T-helper 1 cell treated with Interleukin-12 subunit alpha and Interleukin-12 subunit beta and Interleukin-4 antibody, amounts not matched to agents 30 μg/mL and 1 μg/mL, for 36 hours (primary cell): ENCODE measurements around the gene SLC2A11.

Experiments
- H3K27ac Mint-ChIP-seq: one replicate; pipeline ENCODE4 v1.8.0; 2021; ENCODE audit warnings: mild to moderate bottlenecking, mixed read lengths
- H3K27me3 Mint-ChIP-seq: one replicate; pipeline ENCODE4 v1.8.0; 2021; ENCODE audit warnings: low read depth, mixed read lengths
- H3K36me3 Mint-ChIP-seq: one replicate; pipeline ENCODE4 v1.8.0; 2021; ENCODE audit warnings: low read depth, mixed read lengths
- H3K4me1 Mint-ChIP-seq: one replicate; pipeline ENCODE4 v1.8.0; 2021; ENCODE audit warnings: low read depth, mixed read lengths
- H3K4me3 Mint-ChIP-seq: one replicate; pipeline ENCODE4 v1.8.0; 2021; ENCODE audit warnings: mild to moderate bottlenecking, moderate library complexity, mixed read lengths
- H3K9me3 Mint-ChIP-seq: one replicate; pipeline ENCODE4 v1.8.0; 2021; ENCODE audit warnings: mixed read lengths

Gene SLC2A11

DNA sequence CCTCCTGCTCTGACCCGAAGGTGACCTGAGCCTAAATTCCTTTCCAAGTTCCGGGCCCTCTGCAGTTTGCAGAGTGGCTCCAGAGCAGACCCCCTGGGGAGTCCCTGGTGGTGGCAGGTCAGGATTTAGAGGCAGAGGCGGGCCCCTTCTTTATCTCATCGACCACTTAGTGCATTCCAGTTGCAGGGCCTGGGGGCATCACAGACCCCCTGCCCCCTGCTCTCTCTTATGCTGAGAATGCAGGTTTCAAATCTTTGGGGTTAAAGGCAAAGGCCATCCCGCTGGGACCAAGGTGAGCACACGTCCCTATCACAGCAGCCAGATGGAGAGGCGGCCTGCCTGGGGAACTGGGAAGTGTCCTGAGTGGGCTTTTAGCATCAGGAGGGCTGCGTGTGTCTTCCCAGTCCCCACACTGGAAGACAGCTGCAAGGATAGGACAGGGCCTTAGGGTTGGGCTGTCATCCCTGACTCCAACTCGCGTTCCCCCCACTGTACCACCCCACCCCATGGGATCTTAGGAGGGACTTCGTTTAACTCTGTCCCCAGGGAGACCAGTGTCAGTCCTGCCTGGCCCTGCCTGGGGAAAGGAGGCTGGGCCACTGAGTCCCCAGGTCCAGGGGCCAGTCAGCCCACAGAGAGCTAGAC is 30.2 kb upstream of the SLC2A11 start:
- H3K36me3 Mint-ChIP-seq, result peaks cover 42% of the 10 kb centered on the region
- peaks cover 21% of the 10 kb centered on the region for H3K4me1 Mint-ChIP-seq

DNA sequence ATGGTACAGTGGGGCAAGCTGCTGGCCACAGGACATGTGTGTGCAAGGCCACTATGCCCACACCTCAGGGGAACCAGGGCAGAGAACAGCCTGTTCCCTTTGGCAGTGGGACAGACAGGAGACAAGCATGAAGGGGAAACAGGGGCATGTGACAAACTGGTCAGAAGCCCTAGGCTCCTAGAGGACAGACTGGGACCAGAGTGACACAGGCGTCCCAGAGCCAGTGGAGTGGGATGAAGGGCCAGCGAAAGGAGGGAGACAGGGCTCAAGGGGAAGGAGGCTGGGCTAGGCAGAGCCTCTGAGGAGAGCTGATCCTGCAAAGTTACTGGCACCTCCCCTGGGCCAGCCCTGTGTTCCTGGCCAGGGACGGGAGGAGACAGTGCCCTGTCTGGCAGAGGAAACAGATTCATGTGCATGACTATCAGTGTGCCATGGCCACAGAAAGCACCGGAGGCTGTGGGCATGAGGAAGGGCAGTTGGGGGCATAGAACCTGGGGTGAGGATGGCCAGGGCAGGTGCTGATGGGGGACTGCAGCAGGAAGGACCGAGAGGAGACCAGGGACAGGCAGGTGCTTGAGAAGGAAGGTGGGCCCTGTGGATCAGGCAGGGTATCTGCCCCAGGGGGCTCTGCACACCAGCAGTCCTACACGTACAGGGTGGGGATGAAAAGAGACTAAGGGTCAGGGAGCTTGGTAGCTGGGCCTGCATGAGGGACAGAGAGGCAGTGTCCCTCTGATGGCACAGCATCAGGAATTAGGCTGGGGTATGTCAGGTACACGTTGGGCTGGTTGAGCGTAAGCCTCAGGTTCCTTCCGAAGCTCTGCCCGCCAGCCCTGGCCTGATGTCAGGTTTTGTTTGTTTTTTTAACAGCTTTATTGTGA is 28.6 kb upstream of the SLC2A11 start:
- Mint-ChIP-seq H3K4me3 (no peak overlapping the region), H3K9me3 (no peaks in the 10 kb centered on the region), H3K4me1 (peaks cover 13% of the 10 kb centered on the region), H3K27me3 (no peaks in the 10 kb centered on the region), H3K36me3 (peaks cover 31% of the 10 kb centered on the region), H3K27ac (peak overlapping the region; percentile 2)

More for the DNA sequence above, 30.2 kb upstream of the SLC2A11 start:
- no peaks in the 10 kb centered on the region for H3K9me3 Mint-ChIP-seq
- no peaks in the 10 kb centered on the region for H3K27me3 Mint-ChIP-seq
- no peak overlapping the region for H3K27ac Mint-ChIP-seq
- H3K4me3 Mint-ChIP-seq, result no peak overlapping the region

DNA sequence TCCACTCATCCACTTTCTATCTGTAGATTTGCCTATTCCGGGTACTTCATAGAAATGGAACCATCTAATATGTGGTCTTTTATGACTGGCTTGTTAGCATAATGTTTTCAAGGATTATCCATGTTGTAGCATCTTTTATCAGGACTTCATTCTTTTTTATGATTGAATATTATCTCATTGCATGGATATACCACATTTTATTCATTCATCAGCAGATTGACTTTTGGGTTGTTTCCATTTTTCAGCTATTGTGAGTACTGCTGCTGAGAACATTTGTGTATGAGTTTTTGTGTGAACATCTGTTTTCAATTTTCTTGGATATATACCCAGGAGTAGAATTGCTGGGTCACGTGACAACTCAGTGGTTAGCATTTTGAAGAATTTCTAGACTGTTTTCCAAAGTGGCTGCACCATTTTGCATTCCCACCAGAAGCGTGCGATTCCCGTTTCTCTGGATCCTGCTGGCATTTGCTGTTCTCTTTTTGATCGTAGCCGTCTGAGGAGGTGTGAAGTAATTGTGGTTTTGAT is 27.8 kb upstream of the SLC2A11 start:
- no peaks in the 10 kb centered on the region for H3K9me3 Mint-ChIP-seq
- peaks cover 27% of the 10 kb centered on the region for H3K36me3 Mint-ChIP-seq
- H3K27me3 Mint-ChIP-seq, result no peaks in the 10 kb centered on the region
- H3K4me1 Mint-ChIP-seq, result peaks cover 12% of the 10 kb centered on the region
- no peak overlapping the region for H3K27ac Mint-ChIP-seq
- no peak overlapping the region for H3K4me3 Mint-ChIP-seq

DNA sequence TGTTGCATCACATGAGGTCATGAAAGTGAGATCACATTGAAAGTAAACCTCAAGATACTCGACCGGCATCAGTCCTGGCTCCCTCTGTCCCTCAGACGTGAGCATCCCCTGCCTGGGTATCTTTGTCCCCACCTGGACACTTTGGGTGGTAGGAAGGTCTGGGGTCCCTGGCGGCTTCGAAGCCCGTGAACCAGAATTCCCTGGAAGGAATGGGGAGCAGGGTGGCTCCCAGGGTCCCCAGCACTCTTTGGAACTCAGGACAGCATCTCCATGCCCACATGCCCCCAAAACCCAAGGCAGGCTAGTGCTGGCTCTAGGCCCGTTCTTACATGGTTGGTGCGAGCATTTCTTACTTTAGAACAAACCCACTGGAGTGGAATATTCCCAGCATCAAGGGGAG is 26.4 kb upstream of the SLC2A11 start:
- Mint-ChIP-seq H3K27me3 (no peaks in the 10 kb centered on the region), H3K9me3 (no peaks in the 10 kb centered on the region), H3K36me3 (peaks cover 19% of the 10 kb centered on the region), H3K4me1 (peaks cover 5% of the 10 kb centered on the region), H3K27ac (peak overlapping the region; percentile 58), H3K4me3 (no peak overlapping the region)

DNA sequence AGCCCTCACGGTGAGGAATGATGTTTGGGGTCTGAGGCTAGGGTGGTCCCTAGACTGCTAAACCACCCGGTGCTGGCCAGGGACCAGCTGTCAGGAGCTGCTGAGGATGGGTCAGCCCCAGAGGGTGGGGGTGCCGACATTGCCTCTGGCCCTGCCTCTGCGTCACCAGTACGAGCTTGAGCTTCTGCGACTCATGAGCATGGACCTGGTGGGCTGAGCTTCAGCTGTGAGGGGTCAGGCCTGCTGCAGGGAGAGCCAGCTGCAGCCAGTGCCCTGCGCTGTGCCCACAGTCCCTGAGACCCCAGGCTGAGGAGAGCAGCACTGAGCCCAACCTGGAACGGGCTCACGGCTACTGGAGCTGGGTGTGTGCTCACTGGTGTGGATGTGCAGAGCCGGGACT is 25.9 kb upstream of the SLC2A11 start:
- Mint-ChIP-seq H3K27ac (no peak overlapping the region), H3K4me1 (peaks cover 2% of the 10 kb centered on the region), H3K4me3 (no peak overlapping the region), H3K27me3 (no peaks in the 10 kb centered on the region), H3K9me3 (no peaks in the 10 kb centered on the region), H3K36me3 (peaks cover 16% of the 10 kb centered on the region)

DNA sequence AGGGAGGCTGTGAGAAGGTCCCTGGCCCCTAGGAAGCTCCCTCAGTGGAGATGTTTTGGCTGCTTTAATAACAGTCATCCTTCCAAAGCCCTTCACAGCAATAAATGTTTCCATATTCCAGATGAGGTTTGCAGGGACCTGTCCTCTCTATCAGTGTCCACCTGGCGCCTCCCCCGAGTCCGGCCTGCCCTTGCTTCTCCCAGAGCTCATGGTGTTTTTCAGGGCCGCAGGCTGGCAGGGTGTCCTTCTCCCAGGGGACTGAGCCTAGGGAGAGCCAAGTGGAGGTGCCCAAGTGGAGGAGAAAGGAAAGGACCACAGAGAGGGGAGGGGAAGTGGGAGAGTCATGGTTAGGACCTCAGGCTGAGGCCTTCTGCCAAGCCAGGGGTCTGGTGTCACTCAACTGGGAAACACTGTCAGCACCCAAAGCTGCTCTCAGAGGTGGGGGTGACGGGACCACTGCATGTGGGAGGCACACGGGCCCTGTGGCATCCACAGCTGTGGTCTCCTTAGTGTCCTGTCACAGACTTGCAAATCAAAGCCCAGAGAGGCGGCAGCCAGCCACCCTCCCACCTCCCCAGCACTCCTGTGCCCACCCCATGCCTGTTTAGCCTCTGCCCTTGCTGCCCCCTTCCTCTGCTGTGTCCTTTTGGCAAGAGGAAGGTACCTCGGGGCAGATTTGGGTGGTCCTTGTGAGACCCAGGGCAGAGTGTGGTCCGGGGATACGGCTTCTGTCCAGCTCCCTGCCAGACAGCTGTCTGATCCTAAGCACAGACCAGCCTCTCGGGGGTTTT is 25.3 kb upstream of the SLC2A11 start:
- no peaks in the 10 kb centered on the region for H3K27me3 Mint-ChIP-seq
- H3K9me3 Mint-ChIP-seq, result no peaks in the 10 kb centered on the region

DNA sequence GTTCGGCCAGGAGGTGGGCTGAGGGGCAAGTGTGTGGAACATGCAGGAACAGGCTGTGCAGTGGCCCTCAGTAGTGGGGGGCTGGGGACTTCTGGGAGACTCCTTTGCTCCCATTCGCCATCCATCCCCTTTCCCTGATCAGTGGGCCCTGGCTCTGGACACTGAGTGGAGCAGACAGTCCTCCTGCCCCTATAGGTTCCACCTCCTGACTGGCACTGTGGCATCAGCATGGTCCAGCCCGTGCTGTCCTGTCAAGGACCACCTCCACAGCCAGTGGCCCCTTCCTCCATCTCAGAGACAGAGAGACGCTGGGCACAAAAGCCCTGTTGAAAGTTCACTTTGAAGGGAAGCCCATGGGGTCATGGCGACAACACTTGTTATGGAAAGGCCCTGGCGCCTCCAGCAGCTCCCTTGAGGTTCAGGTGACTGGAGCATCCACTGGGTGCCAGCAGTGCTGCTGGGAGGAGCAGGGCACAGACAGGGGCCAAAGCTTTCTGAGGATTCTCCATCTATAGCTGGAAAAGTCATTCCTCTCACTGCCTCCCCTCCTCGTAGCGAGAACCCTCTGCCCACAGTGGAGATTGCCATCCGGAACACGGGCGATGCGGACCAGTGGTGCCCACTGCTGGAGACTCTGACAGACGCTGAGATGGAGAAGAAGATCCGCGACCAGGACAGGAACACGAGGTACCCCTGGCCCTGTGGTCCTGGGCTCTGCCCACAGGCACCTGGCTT is 24.5 kb upstream of the SLC2A11 start:
- H3K27ac Mint-ChIP-seq, result no peak overlapping the region
- no peaks in the 10 kb centered on the region for H3K27me3 Mint-ChIP-seq
- H3K36me3 Mint-ChIP-seq, result peaks cover 12% of the 10 kb centered on the region
- no peak overlapping the region for H3K4me3 Mint-ChIP-seq
- no peaks in the 10 kb centered on the region for H3K9me3 Mint-ChIP-seq
- H3K4me1 Mint-ChIP-seq, result peaks cover 6% of the 10 kb centered on the region

More for the DNA sequence above, 25.3 kb upstream of the SLC2A11 start:
- Mint-ChIP-seq H3K36me3 (peaks cover 15% of the 10 kb centered on the region), H3K27ac (no peak overlapping the region), H3K4me1 (peaks cover 2% of the 10 kb centered on the region), H3K4me3 (no peak overlapping the region)

DNA sequence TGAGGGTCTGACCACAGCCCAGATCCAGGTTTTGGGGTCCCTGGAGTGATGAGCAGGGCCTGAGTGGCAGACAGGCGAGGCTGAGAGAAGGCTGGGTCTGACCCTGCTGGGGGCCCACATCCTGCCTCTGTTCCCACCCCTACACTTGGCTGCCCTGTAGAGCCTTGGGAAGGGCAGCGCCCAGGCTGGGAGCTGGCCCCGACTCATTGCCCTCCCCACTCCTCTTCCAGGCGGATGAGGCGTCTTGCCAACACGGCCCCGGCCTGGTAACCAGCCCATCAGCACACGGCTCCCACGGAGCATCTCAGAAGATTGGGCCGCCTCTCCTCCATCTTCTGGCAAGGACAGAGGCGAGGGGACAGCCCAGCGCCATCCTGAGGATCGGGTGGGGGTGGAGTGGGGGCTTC is 23.8 kb upstream of the SLC2A11 start:
- H3K4me3 Mint-ChIP-seq, result no peak overlapping the region
- H3K27ac Mint-ChIP-seq, result no peak overlapping the region
- no peaks in the 10 kb centered on the region for H3K9me3 Mint-ChIP-seq
- H3K36me3 Mint-ChIP-seq, result peaks cover 11% of the 10 kb centered on the region
- H3K27me3 Mint-ChIP-seq, result peaks cover under 1% of the 10 kb centered on the region
- peaks cover 10% of the 10 kb centered on the region for H3K4me1 Mint-ChIP-seq

DNA sequence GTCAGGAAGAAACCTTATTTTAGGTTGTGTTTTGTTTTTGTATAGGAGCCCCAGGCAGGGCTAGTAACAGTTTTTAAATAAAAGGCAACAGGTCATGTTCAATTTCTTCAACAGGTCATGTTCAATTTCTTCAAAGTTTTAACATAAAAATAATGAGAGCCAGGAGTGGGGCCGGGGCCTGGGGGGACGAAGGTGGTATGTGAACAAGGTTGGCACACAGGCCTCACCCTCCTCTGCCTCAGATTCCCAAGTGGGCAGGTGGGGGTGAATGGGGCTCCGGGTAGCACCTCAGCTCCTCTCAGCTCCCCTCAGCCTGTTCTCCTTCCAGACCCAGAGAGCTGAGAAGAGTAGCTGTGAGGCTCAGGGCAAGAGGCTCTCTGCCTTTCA is 23.3 kb upstream of the SLC2A11 start:
- Mint-ChIP-seq H3K36me3 (peaks cover 10% of the 10 kb centered on the region), H3K27me3 (peaks cover 4% of the 10 kb centered on the region), H3K4me3 (no peak overlapping the region), H3K9me3 (no peaks in the 10 kb centered on the region), H3K4me1 (peaks cover 15% of the 10 kb centered on the region), H3K27ac (no peak overlapping the region)

DNA sequence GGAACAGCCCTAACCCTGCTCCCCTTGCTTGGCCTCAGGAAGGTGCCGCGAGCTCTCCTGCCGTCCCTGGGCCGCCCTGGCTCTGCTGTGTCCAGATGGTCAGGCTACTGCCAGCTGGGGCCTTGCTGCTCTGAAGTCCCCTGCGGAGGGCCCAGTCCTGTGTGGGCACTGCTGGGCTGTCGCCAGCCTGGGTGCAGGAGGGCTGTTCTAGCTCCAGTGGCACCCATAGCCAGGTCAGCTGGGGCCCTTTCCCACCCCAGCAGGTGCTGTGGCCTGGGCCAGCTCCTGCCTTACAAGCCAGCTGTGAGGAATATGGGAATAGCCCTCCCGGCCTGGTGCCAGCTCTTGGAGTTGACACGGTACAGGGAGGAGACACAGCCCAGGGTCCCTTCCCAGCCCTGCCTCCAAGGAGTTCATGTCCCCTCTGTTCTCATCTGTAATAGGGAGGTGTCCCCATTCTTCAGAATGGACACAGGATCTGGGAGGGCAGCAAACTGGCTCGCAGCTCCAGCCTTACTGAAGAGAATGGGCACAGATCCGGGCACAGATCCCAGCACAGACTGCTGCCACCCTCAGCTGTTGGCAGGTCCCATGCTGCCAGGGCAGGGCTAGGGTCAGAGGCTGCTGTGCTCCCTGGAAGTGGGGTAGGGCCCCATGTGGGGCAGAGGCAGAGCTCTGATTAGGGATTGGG is 22.7 kb upstream of the SLC2A11 start:
- Mint-ChIP-seq H3K4me3 (no peak overlapping the region), H3K27ac (no peak overlapping the region), H3K9me3 (no peaks in the 10 kb centered on the region), H3K4me1 (peaks cover 19% of the 10 kb centered on the region), H3K27me3 (peaks cover 4% of the 10 kb centered on the region), H3K36me3 (peaks cover 8% of the 10 kb centered on the region)

DNA sequence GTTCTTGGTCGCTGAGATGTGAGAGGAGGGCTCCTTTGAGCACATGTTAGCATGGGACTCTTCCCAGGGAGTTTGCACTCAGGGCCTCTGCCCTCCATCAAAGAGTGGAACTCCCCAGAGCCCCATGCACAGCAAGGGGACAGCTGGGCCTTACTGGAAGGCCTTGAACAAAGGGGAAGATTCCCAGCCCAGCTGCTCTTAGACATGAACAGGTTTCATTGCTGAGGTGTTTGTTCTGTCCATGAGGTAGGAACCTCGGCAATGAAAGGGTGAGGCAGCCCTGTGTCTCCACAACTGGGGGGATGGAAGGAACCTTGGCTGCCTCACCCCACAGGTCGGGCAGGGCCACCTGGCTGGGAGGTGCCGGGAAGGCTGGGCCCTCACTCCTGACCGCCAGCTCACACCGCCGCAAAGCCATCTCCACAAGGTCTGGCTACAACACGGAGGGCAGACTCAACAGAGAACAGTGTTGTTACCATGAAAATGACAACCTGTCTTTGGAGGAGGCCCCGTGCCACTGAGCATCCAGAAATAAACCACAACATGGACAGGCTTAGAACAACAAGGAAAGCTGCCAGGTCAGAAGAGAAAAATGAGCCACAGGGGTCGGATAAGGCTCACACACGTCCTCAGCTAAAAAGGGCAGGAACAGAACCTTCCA is 22.1 kb upstream of the SLC2A11 start:
- Mint-ChIP-seq H3K36me3 (peaks cover 5% of the 10 kb centered on the region), H3K27me3 (peaks cover 4% of the 10 kb centered on the region), H3K27ac (peak overlapping the region; percentile 59), H3K4me3 (no peak overlapping the region), H3K4me1 (peaks cover 17% of the 10 kb centered on the region), H3K9me3 (no peaks in the 10 kb centered on the region)

DNA sequence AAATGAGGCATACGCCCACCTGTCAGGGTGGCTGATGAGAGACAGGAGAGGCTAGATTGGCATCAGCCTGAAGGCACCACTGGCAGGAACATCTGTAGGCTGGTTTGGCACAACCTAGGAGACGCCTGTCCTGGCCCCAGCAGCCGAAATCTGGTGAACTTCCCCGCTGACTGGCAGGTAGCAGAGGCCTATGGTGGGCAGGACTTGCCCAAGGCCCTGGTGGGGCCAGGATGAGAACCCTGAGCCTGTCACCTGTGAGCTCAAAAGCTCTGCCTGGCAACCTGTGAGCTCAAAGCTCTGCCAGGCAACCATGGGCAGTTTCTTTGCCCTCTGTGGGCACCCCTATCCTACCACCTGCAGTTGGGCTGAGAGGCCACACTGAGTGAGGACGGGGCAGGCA is 21.4 kb upstream of the SLC2A11 start:
- Mint-ChIP-seq H3K27ac (no peak overlapping the region), H3K9me3 (no peaks in the 10 kb centered on the region), H3K36me3 (peaks cover 2% of the 10 kb centered on the region), H3K27me3 (peaks cover 4% of the 10 kb centered on the region), H3K4me3 (no peak overlapping the region), H3K4me1 (peaks cover 17% of the 10 kb centered on the region)
